C4-2B (cell line): ENCODE measurements around the gene ENTPD6.

Source experiments
- H3K27ac ChIP-seq: fragments of 450-650 bp; 2 replicates; pipeline ENCODE4 v1.5.1; 2017
- ZFX ChIP-seq: fragments of 450-650 bp; IDR thresholded peaks from 2 replicates; pipeline ENCODE4 v1.6.1; 2017
- TF ChIP-seq, protein P1 (sequence below): fragments of 450-650 bp; conservative IDR thresholded peaks from 2 replicates; pipeline ENCODE4 v1.5.1; 2017; ENCODE audit warnings: mild to moderate bottlenecking

Gene ENTPD6

DNA sequence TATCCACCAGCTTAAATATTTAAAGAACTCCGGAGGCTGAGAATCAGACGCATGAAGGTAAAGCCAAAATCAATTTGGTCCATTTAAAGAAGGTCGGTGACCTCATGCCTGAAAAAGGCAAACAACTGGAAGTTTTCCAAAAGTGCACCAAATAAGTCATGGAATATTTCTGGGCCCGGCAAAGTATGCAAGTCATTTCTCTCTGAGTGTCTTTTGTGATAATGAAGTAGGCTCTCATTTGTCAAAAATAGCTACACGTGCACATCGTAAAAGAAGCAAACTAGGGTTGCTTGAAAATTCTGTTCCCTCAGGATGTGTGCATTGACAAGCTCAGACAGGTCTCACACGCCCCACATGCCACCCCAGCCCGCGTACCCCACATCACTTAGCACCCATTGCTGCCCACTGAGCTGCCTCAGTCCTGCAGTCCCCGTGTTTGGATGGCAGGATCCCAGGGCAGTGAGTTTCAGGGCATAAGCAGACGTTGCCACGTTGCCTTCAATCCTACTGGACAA lies 31.9 kb downstream of the ENTPD6 start:
- TF ChIP-seq, protein P1, sequence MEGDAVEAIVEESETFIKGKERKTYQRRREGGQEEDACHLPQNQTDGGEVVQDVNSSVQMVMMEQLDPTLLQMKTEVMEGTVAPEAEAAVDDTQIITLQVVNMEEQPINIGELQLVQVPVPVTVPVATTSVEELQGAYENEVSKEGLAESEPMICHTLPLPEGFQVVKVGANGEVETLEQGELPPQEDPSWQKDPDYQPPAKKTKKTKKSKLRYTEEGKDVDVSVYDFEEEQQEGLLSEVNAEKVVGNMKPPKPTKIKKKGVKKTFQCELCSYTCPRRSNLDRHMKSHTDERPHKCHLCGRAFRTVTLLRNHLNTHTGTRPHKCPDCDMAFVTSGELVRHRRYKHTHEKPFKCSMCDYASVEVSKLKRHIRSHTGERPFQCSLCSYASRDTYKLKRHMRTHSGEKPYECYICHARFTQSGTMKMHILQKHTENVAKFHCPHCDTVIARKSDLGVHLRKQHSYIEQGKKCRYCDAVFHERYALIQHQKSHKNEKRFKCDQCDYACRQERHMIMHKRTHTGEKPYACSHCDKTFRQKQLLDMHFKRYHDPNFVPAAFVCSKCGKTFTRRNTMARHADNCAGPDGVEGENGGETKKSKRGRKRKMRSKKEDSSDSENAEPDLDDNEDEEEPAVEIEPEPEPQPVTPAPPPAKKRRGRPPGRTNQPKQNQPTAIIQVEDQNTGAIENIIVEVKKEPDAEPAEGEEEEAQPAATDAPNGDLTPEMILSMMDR: no peak
- TF ChIP-seq ZFX: no peak
- H3K27ac ChIP-seq: peak overlapping the region; percentile 86

DNA sequence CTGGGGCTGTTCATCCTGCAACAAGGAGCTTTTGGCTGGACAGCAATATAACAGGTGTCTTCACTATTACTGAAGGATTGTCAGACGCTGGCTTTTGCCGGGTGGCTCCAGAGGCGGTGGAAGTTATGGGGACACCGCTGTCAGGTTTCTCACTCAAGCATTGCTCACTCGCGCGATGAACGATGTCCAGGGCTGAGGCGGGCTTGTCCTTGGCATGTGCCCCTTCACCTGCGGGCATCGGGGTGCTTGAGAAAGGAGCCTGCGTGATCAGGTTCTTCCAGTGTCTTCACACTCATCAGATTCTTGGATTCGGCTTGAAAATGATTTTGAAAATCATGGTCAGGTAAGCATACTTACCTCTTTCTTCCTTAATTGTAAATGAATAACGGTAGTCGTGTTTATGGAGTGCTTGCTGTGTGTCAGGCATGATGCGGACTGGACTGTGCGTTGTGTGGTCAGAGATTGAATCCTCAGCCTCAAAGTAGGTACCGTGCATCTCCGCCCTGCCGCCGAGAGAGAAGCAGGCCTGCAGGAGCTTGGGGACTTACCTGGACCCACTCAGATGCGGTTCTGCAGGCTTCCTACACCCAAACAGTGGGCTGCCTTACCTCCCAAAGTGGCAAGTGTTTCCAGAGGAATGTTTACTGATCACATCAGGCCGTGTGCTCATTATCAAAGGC lies 34.1 kb downstream of the ENTPD6 start:
- no peak overlapping the region for H3K27ac ChIP-seq
- TF ChIP-seq, protein P1: no peak
- TF ChIP-seq ZFX: no peak

DNA sequence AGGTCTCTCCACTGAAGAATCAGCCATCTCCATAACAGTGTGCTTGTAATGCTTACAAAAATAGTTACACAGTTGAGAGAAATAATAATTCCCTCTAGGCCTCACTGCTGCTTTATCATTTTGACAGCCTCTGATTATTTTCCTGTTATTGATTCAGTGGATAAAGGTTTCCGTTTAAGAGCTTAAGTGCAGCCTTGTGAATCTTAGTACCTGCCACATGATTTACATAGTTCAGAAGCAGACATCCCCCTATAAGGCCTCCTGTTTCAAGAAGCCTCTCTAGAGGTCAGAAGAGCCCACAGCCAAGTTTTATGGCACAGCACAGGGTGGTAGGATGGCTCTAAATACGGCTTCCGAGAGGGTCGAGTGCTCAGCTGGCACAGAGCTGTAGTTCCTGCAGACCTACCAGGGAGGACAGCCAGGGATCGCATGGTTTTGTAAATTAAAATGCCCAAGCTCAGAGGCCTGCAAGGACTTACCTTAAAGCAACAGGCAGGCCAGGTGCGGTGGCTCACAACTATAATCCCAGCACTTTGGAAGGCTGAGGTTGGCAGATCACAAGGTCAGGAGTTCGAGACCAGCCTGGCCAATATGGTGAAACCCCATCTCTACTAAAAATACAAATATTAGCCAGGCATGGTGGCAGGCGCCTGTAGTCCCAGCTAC lies 34.8 kb downstream of the ENTPD6 start:
- no peak overlapping the region; the same call in 1 of the 2 replicates for H3K27ac ChIP-seq

DNA sequence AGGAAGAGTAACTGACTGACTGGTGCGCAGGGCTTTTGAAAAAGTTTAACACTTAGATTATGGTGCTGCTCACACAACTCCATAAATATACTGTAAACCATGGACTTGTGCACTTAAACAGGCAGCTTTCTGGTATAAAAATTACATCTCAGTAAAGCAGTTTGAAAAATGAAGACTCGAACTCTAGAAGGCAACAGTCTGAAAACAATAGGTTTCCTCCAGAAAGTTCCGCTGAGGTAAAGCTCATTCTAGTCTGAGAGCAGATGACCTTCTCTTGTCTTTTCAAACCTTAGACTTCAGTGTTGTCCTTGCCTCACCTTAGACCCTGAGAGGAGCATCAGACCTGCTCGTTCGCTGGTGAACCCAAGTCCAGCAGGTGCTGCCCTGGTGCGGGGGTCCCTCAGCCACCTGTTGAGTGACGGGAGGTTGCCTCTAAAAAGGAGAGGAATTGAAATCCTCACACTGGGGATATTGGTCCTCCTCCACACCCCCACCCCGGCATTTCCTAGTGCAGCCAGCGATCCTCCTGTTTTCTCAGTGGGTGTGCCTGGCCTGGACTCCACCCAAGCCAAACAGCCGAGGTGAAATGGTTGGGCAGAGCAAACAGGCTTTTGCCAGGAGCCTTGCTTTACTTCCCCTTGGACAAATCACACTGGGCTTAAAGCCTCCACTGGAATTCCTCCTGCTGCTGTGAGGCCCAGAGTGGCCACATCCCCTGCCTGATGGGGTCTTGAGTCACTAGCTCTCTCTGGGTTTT lies 37.7 kb downstream of the ENTPD6 start:
- H3K27ac ChIP-seq: peak overlapping the region; percentile 81
- TF ChIP-seq, protein P1: no peak
- no peak for TF ChIP-seq ZFX

More for the DNA sequence above, 34.8 kb downstream of the ENTPD6 start:
- TF ChIP-seq, protein P1: no peak
- TF ChIP-seq ZFX: no peak

DNA sequence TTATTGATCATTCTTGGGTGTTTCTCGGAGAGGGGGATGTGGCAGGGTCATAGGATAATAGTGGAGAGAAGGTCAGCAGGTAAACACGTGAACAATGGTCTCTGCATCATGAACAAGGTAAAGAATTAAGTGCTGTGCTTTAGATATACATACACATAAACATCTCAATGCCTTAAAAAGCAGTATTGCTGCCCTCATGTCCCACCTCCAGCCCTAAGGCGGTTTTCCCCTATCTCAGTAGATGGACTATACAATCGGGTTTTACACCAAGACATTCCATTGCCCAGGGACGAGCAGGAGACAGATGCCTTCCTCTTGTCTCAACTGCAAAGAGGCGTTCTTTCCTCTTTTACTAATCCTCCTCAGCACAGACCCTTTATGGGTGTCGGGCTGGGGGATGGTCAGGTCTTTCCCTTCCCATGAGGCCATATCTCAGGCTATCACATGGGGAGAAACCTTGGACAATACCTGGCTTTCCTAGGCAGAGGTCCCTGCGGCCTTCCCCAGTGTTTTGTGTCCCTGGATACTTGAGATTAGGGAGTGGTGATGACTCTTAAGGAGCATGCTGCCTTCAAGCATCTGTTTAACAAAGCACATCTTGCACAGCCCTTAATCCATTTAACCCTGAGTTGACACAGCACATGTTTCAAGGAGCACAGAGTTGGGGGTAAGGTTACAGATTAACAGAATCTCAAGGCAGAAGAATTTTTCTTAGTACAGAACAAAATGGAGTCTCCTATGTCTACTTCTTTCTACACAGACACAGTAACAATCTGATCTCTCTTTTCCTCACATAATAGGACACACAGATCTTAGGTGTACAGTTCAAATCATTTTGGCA lies 38.7 kb downstream of the ENTPD6 start:
- peak overlapping the region; percentile 81 for H3K27ac ChIP-seq

DNA sequence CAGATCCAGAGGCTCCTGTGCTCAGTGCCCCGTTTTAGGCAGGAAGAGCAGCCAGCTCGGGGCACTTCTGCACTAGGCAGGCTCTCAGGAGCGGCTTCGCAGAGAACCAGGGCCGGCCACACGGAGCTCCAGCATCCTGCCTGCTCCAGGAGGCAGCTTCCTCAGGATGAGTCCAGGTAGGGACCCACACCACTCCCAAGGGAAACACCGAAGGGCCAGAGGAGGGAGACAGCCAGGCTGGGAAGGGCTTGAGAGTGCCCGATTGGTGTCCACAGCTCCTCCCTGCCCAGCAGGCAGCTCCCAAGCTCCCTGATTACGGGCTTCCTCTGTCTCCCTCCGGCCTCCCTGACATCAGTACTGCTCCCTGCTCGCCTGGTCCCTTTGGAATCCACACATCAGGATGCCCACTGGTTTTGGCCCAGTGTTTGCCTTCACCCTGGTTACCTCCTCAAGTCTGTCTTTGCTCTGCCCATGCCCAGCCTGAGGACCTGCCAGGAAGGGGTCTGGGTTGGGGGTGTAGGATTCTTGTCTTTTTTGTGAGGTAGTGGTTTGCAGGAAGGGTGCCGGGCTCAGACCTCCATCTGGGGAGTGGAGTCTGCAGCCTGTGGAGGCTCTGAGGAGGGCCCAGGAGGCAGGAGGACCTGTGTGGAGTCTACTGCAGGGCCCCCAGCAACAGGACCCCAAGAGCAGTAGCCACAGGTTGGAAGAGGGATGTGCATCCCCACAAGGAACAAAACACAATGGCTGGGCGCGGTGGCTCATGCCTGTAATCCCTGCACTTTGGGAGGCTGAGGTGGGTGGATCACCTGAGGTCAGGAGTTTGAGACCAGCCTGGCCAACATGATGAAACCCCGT lies 41.2 kb downstream of the ENTPD6 start:
- TF ChIP-seq, protein P1: no peak
- no peak for TF ChIP-seq ZFX
- peak overlapping the region; percentile 22 for H3K27ac ChIP-seq
